ENCODE measurements around the gene BRD2.

The BRD2 gene

DNA sequence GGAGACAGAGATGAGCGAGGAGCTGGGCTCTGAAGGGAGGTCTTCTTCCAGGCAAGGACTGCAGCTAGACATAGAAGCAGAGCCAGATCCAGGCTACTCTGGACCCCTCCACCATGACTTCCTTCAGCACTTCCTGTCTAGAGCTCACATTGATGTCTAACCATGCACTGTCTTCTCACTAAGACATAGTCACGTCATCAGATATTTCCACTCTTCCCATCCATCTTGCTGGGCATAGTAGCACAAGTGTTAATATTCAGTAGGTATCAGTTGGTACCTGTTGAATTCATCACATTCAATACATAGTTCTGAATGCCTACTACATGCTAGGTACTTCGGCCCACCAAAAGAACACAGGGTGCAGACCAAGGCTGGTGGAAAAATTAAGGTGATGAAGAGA, 18.4 kb upstream of the BRD2 start:
- Histone ChIP-seq H2AFZ (ENCODE audit: low read depth, low read length) (no peak overlapping the region), H3K4me3 (ENCODE audit: low read depth in 1 of 2, low read length in 2 of 2) (no peak overlapping the region), H3K9me3 (ENCODE audit: insufficient read depth, low read length, severe bottlenecking) (no peaks in the 10 kb centered on the region), H3K4me1 (ENCODE audit: insufficient read depth, low read length) (peaks cover 8% of the 10 kb centered on the region), H3K9ac (ENCODE audit: low read depth, low read length) (no peak overlapping the region), H3K27ac (ENCODE audit: low read length) (no peak overlapping the region), H3K4me2 (ENCODE audit: insufficient read depth, low read length) (no peak overlapping the region), H3K79me2 (ENCODE audit: insufficient read depth, low read length) (no peaks in the 10 kb centered on the region), H4K20me1 (ENCODE audit: insufficient read depth, low read length) (no peaks in the 10 kb centered on the region), H3K36me3 (ENCODE audit: insufficient read depth, low read length) (no peaks in the 10 kb centered on the region), H3K27me3 (ENCODE audit: insufficient read depth, low read length, poor library complexity) (no peaks in the 10 kb centered on the region)
- no peak for TF ChIP-seq EZH2 (IDR thresholded peaks at IDR 0.05; ENCODE audit: borderline replicate concordance, low read depth, low read length, severe bottlenecking)
- TF ChIP-seq, protein P1, sequence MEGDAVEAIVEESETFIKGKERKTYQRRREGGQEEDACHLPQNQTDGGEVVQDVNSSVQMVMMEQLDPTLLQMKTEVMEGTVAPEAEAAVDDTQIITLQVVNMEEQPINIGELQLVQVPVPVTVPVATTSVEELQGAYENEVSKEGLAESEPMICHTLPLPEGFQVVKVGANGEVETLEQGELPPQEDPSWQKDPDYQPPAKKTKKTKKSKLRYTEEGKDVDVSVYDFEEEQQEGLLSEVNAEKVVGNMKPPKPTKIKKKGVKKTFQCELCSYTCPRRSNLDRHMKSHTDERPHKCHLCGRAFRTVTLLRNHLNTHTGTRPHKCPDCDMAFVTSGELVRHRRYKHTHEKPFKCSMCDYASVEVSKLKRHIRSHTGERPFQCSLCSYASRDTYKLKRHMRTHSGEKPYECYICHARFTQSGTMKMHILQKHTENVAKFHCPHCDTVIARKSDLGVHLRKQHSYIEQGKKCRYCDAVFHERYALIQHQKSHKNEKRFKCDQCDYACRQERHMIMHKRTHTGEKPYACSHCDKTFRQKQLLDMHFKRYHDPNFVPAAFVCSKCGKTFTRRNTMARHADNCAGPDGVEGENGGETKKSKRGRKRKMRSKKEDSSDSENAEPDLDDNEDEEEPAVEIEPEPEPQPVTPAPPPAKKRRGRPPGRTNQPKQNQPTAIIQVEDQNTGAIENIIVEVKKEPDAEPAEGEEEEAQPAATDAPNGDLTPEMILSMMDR (IDR thresholded peaks at IDR 0.05; ENCODE audit: borderline replicate concordance, extremely low read depth, low read length, poor library complexity, severe bottlenecking): no peak
- DNase-seq (no peak), ATAC-seq (ENCODE audit: insufficient read depth, low read depth) (no peak)

- ATAC-seq (ENCODE audit: insufficient read depth, low read depth) (no peak), DNase-seq (no peak)
- Histone ChIP-seq H3K27ac (ENCODE audit: low read length) (no peak overlapping the region), H3K27me3 (ENCODE audit: insufficient read depth, low read length, poor library complexity) (no peaks in the 10 kb centered on the region), H3K79me2 (ENCODE audit: insufficient read depth, low read length) (no peaks in the 10 kb centered on the region), H3K4me3 (ENCODE audit: low read depth in 1 of 2, low read length in 2 of 2) (no peak overlapping the region), H2AFZ (ENCODE audit: low read depth, low read length) (no peak overlapping the region), H3K4me2 (ENCODE audit: insufficient read depth, low read length) (no peak overlapping the region), H3K9me3 (ENCODE audit: insufficient read depth, low read length, severe bottlenecking) (no peaks in the 10 kb centered on the region), H3K9ac (ENCODE audit: low read depth, low read length) (no peak overlapping the region), H4K20me1 (ENCODE audit: insufficient read depth, low read length) (no peaks in the 10 kb centered on the region), H3K36me3 (ENCODE audit: insufficient read depth, low read length) (no peaks in the 10 kb centered on the region), H3K4me1 (ENCODE audit: insufficient read depth, low read length) (peaks cover 7% of the 10 kb centered on the region)
- no peak for TF ChIP-seq EZH2 (IDR thresholded peaks at IDR 0.05; ENCODE audit: borderline replicate concordance, low read depth, low read length, severe bottlenecking)
- TF ChIP-seq, protein P1 (IDR thresholded peaks at IDR 0.05; ENCODE audit: borderline replicate concordance, extremely low read depth, low read length, poor library complexity, severe bottlenecking): no peak
Observed at GRCh38 chr6:32950449-32950848, 17.9 kb upstream of the BRD2 start.

DNA sequence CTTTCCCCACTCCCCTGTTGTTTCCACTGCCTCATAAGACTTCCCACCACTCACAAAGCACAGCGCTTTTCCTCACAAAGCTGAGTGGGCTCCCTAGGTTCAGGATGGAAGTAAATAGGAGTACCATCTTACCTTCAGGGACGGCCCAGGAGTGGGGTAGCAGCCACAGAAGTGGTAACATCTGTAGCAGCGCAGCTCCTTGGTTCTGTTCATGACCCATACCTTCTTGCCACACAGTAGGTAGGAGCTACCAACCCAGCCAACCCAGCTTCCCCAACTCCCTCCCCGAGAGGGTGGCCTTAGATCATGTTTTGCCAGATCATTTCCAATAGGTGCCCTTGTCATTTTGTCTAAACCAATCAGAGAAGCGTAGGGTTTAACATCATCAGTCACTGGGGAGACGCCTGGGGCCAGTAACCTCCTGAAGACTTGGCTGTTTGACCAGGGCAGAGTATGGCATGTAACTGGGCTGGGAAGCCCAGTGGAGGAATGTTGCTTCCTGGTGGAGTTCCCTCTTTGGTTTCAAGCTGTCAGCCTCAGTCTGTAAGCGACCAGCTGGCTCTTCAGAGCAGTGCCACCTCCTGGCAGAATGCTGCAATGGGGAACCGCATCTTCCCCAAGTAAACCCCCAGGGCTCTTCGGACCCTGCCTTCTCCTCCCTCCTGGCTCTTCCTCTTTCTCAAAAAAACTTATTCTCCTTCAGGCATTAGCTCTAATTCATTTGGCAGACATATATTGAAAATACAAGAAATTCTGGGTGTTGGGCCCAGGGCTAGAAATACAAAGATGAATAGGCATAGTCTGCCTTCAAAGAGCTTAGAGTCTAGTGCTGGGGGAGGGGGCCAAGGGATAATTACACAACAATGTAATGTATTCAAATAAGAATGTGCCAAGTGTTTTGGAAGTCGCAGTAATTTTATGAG, 15.3 kb upstream of the BRD2 start, which contains the start of gene HLA-DMA:
Gene HLA-DMA (minus strand): TSS at position 281 of the 923 bp plus-strand sequence. CDS start 61 bp downstream, at position 220.
- no peaks in the 10 kb centered on the region for H3K9me3 ChIP-seq (ENCODE audit: insufficient read depth, low read length, severe bottlenecking)
- no peak within 1 kb of the TSS for H3K27ac ChIP-seq (ENCODE audit: low read length)
- H3K27me3 ChIP-seq (ENCODE audit: insufficient read depth, low read length, poor library complexity): no peaks in the 10 kb centered on the region
- no peak for TF ChIP-seq EZH2 (IDR thresholded peaks at IDR 0.05; ENCODE audit: borderline replicate concordance, low read depth, low read length, severe bottlenecking)
- TF ChIP-seq, protein P1 (IDR thresholded peaks at IDR 0.05; ENCODE audit: borderline replicate concordance, extremely low read depth, low read length, poor library complexity, severe bottlenecking): peak; percentile 90
- H3K4me1 ChIP-seq (ENCODE audit: insufficient read depth, low read length): peaks cover 7% of the 10 kb centered on the region
- ATAC-seq (ENCODE audit: insufficient read depth, low read depth): peak; percentile 83
- H3K9ac ChIP-seq (ENCODE audit: low read depth, low read length): no peak within 1 kb of the TSS
- peak within 1 kb of the TSS; percentile 73 for H2AFZ ChIP-seq (ENCODE audit: low read depth, low read length)
- no peaks in the 10 kb centered on the region for H3K79me2 ChIP-seq (ENCODE audit: insufficient read depth, low read length)
- H3K4me3 ChIP-seq (ENCODE audit: low read depth in 1 of 2, low read length in 2 of 2): peak within 1 kb of the TSS in 1 of 2 experiments; percentile 24; a peak in 1 of 4 replicates
- no peaks in the 10 kb centered on the region for H3K36me3 ChIP-seq (ENCODE audit: insufficient read depth, low read length)
- peak within 1 kb of the TSS; percentile 47 for H3K4me2 ChIP-seq (ENCODE audit: insufficient read depth, low read length)
- no peaks in the 10 kb centered on the region for H4K20me1 ChIP-seq (ENCODE audit: insufficient read depth, low read length)
- peak; percentile 61 for DNase-seq
